Fibroblast of lung (primary cell): ENCODE data around the gene GOLGA8H. TPM values are rescaled to one million over a fixed set of nuclear protein-coding genes. Genes with fewer than 3 reads are reported as not detected.
"Not testable (repeated sequence)": the region's sequence is repeated elsewhere in the genome, so short reads cannot be mapped to it uniquely, and the experiment has no call there.

Source experiments
- DNase-seq, 2 donors: peaks; one replicate each; pipeline versions ENCODE4 v3.0.0 to v3.0.0-alpha.2; 2010; ENCODE audit warnings: low read depth in 2 of 2
- H2AFZ ChIP-seq: 2 replicates; pipeline ENCODE4 v1.5.1; 2012; ENCODE audit warnings: low read length, control low read depth, inconsistent platforms
- H3K27ac ChIP-seq: 2 replicates; pipeline ENCODE4 v1.5.1; 2011; ENCODE audit warnings: low read length, control low read depth; ENCODE audit not compliant: insufficient read depth
- H3K27me3 ChIP-seq: 2 replicates; pipeline ENCODE4 v1.5.1; 2011; ENCODE audit warnings: mild to moderate bottlenecking, low read length; ENCODE audit not compliant: control insufficient read depth, insufficient read depth
- H3K36me3 ChIP-seq: 2 replicates; pipeline ENCODE4 v1.5.1; 2011; ENCODE audit warnings: low read length; ENCODE audit not compliant: control insufficient read depth, insufficient read depth
- H3K4me1 ChIP-seq: 2 replicates; pipeline ENCODE4 v1.5.1; 2011; ENCODE audit warnings: low read length; ENCODE audit not compliant: control insufficient read depth, insufficient read depth; ENCODE audit errors: extremely low read depth
- H3K4me2 ChIP-seq: 2 replicates; pipeline ENCODE4 v1.5.1; 2011; ENCODE audit warnings: low read length, control low read depth; ENCODE audit not compliant: insufficient read depth; ENCODE audit errors: extremely low read depth
- H3K4me3 ChIP-seq, 4 experiments: fragments of 200-600 bp in 1 of 4; sonication (generic) in 1 of 4; replicated peaks in 1 of 4; 2 replicates each; pipeline ENCODE4 v1.5.1; 2011 to 2016; ENCODE audit warnings: low read length in 4 of 4, low read depth in 3 of 4, mild to moderate bottlenecking in 3 of 4, control low read depth in 2 of 4, inconsistent platforms in 1 of 4, mixed read lengths in 1 of 4; ENCODE audit not compliant: insufficient read depth in 1 of 4; ENCODE audit errors: control extremely low read depth in 1 of 4
- H3K79me2 ChIP-seq: 2 replicates; pipeline ENCODE4 v1.5.1; 2012; ENCODE audit warnings: mild to moderate bottlenecking, low read length, inconsistent platforms; ENCODE audit not compliant: control insufficient read depth, insufficient read depth
- H3K9ac ChIP-seq: 2 replicates; pipeline ENCODE4 v1.5.1; 2011; ENCODE audit warnings: mild to moderate bottlenecking, low read length, control low read depth; ENCODE audit not compliant: insufficient read depth
- H3K9me3 ChIP-seq: 2 replicates; pipeline ENCODE4 v1.5.1; 2012; ENCODE audit warnings: low read depth, low read length; ENCODE audit not compliant: control insufficient read depth, insufficient read depth
- H4K20me1 ChIP-seq: 2 replicates; pipeline ENCODE4 v1.5.1; 2011; ENCODE audit warnings: low read length; ENCODE audit not compliant: control insufficient read depth, insufficient read depth; ENCODE audit errors: extremely low read depth
- polyA plus RNA-seq, 2 donors: library from polyadenylated mRNA; depleted of rRNA in 1 of 2; stranded (reverse) in 1 of 2; unstranded in 1 of 2; fragments of >200 nt; gene quantifications; 2 replicates each; pipeline ENCODE4 v1.2.1, GENCODE V29; 2011 to 2012; ENCODE audit warnings: missing spikeins in 1 of 2
- total RNA-seq: library from RNA; depleted of rRNA; stranded (reverse); fragments of >200 nt; gene quantifications from 2 replicates; pipeline ENCODE4 v1.2.1, GENCODE V29; 2014

Gene GOLGA8H
- total and polyA plus RNA-seq, 2 donors (not counting 1 experiment from before 2014, with no cell fraction given) = 0.18 to 0.50 TPM

DNA sequence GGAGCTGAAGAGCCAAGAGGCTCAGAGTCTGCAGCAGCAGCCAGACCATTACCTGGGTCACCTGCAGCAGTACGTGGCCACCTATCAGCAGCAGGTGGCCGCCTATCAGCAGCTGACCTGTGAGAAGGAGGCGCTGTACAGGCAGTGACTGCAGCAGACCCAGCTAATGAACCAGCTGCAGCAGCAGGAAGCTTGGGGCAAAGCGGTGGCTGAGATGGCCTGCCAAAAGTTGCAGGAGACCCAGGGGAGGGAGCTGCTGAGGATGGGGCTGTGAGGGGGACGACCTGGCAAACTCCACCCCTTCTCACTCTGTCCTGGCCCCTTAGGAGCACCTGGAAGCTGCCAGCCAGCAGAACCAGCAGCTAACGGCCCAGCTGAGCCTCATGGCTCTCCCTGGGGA, 8.4 kb downstream of the GOLGA8H start:
- H3K27ac ChIP-seq, H3K4me2 ChIP-seq, H2AFZ ChIP-seq, H3K4me1 ChIP-seq, H3K9ac ChIP-seq, H3K4me3 ChIP-seq, H3K79me2 ChIP-seq, H3K36me3 ChIP-seq, H3K9me3 ChIP-seq, H4K20me1 ChIP-seq, DNase-seq, H3K27me3 ChIP-seq: not testable (repeated sequence)

DNA sequence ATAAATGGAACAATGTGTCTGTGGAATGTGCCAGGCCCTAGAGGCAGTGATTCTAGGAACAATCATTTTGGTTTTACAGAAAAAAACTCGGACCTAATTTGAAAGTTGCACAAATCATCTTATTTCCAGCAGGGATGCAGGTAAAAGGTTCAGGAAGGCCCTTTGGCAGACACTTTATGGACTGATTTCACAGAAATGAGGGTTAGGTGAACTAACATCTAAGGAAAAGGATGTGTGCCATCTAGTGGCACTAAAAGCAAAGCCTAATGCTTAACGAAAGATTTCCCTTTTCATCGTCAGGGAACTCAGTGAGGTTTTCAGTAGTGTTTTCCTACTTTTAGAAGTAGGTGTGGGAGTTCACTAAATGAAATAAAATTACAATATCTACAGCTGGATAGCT, 17.5 kb downstream of the GOLGA8H start:
- not testable (repeated sequence) for H3K27ac ChIP-seq, H2AFZ ChIP-seq, H3K9ac ChIP-seq, H3K9me3 ChIP-seq, H3K4me3 ChIP-seq, H3K27me3 ChIP-seq, H3K4me1 ChIP-seq, H3K36me3 ChIP-seq, H3K4me2 ChIP-seq, H4K20me1 ChIP-seq, H3K79me2 ChIP-seq
- DNase-seq = peak; percentile 12 to 38

GRCh38 chr15:30625436-30626193, 21.8 kb downstream of the GOLGA8H start, which contains the start of gene ARHGAP11B:
Gene ARHGAP11B (plus strand): TSS chr15:30626128.
- not testable (repeated sequence) for H3K9me3 ChIP-seq
- DNase-seq = peak; percentile 98 to 99

DNA sequence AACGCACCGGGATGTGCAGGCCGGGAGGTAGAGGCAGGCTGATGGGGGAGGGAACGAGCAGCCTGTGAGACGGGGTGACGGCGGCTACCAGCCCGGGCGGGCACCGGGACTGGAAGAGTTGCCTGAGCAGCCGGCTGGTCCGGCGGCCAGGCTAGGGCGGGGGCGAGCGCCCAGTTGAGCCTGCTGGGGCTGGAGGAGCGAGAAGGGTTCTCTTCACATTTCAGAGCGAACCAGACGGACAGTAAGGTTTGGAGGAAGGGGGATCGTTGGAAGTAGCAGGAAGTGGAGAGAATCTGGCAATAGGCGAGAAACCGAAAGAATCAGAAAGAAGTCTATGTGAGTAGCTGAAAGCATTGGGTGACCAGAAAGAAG, 22.4 kb downstream of the GOLGA8H start:
- not testable (repeated sequence) for H3K9me3 ChIP-seq, H3K36me3 ChIP-seq, H3K4me1 ChIP-seq, H3K27me3 ChIP-seq, H4K20me1 ChIP-seq
- DNase-seq = peak; percentile 22 to 28
- Histone ChIP-seq H3K9ac (peak overlapping the region; percentile 67), H3K79me2 (peaks cover 38% of the 10 kb centered on the region), H2AFZ (peak overlapping the region; percentile 62), H3K4me2 (peak overlapping the region; percentile 71), H3K27ac (peak overlapping the region; percentile 81), H3K4me3 (peak overlapping the region; percentile 64 to 86 (median 74))

More at GRCh38 chr15:30625436-30626193, 21.8 kb downstream of the GOLGA8H start, which contains the start of gene ARHGAP11B:
- not testable (repeated sequence) for H3K4me1 ChIP-seq, H3K36me3 ChIP-seq, H3K27me3 ChIP-seq, H4K20me1 ChIP-seq
- peak within 1 kb of the TSS; percentile 96 for H3K27ac ChIP-seq
- peak within 1 kb of the TSS; percentile 62 for H2AFZ ChIP-seq
- peaks cover 37% of the 10 kb centered on the region for H3K79me2 ChIP-seq
- peak within 1 kb of the TSS; percentile 64 to 87 (median 74) for H3K4me3 ChIP-seq
- peak within 1 kb of the TSS; percentile 67 for H3K9ac ChIP-seq
- H3K4me2 ChIP-seq = peak within 1 kb of the TSS; percentile 71

- not testable (repeated sequence) for DNase-seq, H3K4me1 ChIP-seq, H3K36me3 ChIP-seq, H3K9ac ChIP-seq, H4K20me1 ChIP-seq, H3K9me3 ChIP-seq, H3K27me3 ChIP-seq, H2AFZ ChIP-seq
- H3K4me3 ChIP-seq = peak overlapping the region; percentile 64 to 86 (median 74)
- peak overlapping the region; percentile 81 for H3K27ac ChIP-seq
- H3K79me2 ChIP-seq = peaks cover 40% of the 10 kb centered on the region
- H3K4me2 ChIP-seq = peak overlapping the region; percentile 25
Observed at GRCh38 chr15:30626632-30627031, 22.8 kb downstream of the GOLGA8H start.
